Fibroblast of villous mesenchyme (primary cell): ENCODE measurements around the gene APOA1. TPM values are rescaled to one million over a fixed set of nuclear protein-coding genes. Genes with fewer than 3 reads are reported as not detected.
"Not testable (repeated sequence)": the region's sequence is repeated elsewhere in the genome, so short reads cannot be mapped to it uniquely, and the experiment has no call there.

Experiments used
- DNase-seq: peaks from one replicate; pipeline ENCODE4 v3.0.0-alpha.2; 2010; ENCODE audit warnings: low read depth
- H3K4me3 ChIP-seq: 2 replicates; pipeline ENCODE4 v1.5.1; 2011; ENCODE audit warnings: low read depth, mild to moderate bottlenecking, low read length
- total RNA-seq: library from RNA; depleted of rRNA; stranded (reverse); fragments of >200 nt; gene quantifications from 2 replicates; pipeline ENCODE4 v1.2.3, GENCODE V29; 2012
- TF ChIP-seq, protein P1 (sequence below): IDR thresholded peaks from 2 replicates; pipeline ENCODE4 v1.5.1; 2012; ENCODE audit warnings: low read depth, mild to moderate bottlenecking, low read length; ENCODE audit not compliant: insufficient read depth

The APOA1 gene
- total RNA-seq, 1 donor: not detected

DNA sequence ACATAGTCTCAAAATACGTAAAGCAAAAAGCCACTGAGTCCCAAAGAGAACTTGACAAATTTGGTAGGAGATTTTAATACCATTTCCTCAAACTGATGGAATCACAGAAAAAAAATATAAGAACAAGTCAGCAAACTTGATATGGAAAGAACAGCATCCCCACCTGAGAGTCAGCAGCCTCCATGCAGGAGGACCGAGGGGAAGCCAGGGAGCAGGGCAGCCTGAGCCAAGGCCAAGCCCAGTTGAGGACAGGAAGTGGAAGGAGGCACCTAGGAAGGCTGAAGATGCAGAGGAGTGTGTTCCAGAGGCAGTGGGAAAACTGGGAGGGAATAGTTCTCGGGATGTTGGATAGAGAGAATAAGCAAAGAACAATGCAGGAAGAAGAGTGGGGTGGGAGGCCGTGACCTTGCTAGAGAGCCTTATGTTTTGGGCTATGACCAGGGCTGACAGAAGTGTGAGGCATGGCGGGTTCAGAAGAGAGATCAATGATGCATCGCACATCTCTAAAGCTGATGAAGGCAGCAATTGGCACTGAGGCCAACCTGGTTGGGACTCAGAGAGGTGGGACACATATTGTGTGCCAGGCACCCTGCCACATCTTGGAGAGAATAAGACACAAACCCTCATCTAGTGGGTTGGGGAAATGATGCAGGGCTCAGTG, 29.7 kb downstream of the APOA1 start:
- TF ChIP-seq, protein P1, sequence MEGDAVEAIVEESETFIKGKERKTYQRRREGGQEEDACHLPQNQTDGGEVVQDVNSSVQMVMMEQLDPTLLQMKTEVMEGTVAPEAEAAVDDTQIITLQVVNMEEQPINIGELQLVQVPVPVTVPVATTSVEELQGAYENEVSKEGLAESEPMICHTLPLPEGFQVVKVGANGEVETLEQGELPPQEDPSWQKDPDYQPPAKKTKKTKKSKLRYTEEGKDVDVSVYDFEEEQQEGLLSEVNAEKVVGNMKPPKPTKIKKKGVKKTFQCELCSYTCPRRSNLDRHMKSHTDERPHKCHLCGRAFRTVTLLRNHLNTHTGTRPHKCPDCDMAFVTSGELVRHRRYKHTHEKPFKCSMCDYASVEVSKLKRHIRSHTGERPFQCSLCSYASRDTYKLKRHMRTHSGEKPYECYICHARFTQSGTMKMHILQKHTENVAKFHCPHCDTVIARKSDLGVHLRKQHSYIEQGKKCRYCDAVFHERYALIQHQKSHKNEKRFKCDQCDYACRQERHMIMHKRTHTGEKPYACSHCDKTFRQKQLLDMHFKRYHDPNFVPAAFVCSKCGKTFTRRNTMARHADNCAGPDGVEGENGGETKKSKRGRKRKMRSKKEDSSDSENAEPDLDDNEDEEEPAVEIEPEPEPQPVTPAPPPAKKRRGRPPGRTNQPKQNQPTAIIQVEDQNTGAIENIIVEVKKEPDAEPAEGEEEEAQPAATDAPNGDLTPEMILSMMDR: no peak
- no peak for DNase-seq
- H3K4me3 ChIP-seq: no peak overlapping the region

- TF ChIP-seq, protein P1: no peak
- DNase-seq: no peak
Measured at GRCh38 chr11:116804001-116804400, 33.4 kb downstream of the APOA1 start.

DNA sequence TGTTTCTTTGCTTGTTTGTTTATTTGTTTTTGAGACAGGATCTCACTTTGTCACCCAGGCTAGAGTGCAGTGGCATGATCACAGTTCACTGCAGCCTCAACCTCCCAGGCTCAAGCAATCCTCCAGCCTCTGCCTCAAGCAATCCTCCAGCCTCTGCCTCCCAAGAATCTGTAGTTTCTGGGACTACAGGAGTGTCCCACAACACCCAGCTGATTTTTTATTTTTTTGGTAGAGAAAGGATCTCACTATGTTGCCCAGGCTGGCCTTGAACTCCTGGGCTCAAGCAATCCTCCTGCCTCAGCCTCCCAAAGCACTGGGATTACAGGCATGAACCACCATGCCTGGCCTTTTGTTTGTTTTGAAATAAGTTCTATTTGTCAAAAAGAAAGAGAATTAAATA, 35.8 kb downstream of the APOA1 start:
- H3K4me3 ChIP-seq, DNase-seq: not testable (repeated sequence)

More at GRCh38 chr11:116804001-116804400, 33.4 kb downstream of the APOA1 start:
- no peak overlapping the region for H3K4me3 ChIP-seq

DNA sequence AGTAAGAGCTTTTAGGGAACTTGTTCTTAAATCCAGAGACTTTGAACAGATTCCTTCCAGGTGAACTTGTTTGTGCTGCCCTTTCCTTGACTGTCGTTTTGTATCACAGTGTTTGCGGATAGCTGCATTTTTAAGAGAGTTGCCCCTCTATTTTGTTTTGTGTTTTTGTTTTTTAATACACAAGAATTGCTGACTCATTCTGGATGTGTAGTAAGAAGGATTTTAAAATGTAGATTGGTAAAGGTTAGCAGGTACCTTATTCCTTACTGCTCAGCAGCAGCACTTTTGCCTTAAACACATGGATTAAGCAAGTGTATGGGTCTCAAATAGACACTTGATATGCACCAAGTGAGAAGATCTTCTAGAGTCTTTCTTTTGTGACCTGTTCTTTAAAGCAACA, 36.8 kb downstream of the APOA1 start:
- no peak overlapping the region for H3K4me3 ChIP-seq
- TF ChIP-seq, protein P1: no peak
- no peak for DNase-seq

DNA sequence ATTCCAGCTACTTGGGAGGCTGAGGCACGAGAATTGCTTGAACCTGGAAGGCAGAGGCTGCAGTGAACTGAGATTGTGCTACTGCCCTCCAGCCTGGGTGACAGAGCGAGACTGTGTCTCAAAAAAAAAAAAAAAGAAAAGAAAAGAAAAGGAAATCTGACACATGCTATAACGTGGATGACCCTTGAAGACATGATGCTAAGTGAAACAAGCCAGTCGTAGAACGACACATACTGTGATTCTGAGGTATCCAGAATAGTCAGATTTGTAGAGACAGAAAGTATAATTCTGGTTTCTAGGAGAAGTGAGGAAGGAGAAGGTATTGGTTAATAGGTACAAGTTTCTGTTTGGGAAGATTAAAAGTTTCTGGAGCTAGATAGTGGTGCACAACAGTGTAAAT, 39.1 kb downstream of the APOA1 start:
- no peak for DNase-seq
- TF ChIP-seq, protein P1: no peak
- H3K4me3 ChIP-seq: no peak overlapping the region

- TF ChIP-seq, protein P1: no peak
- DNase-seq: no peak
- H3K4me3 ChIP-seq: no peak overlapping the region
Measured at GRCh38 chr11:116797816-116798215, 39.6 kb downstream of the APOA1 start.

DNA sequence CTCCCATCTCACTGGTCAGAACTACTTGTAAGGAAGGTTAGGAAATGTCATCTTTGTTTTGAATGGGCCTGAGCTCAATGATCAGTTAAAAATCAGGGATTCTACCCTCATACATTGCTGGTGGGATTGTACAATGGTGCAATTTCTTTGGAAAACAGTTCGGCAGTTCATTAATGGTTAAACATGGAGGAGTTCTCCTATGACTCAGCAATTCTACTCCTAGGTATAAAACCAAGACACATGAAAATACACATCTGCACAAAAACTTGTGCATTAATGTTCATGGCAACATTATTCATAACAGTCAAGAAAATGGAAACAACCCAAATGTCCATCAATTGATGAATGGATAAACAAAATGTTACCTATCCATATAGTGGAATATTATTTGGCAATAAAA, 40.9 kb downstream of the APOA1 start:
- TF ChIP-seq, protein P1: no peak
- DNase-seq: no peak
- no peak overlapping the region for H3K4me3 ChIP-seq
